SU-DHL-6 (cell line): ENCODE measurements around the gene BMP2K.

Experiments
- CTCF ChIP-seq: fragments of 200-600 bp; sonication (generic); IDR thresholded peaks from one replicate; pipeline ENCODE4 v1.5.1; 2017; ENCODE audit warnings: antibody characterized with exemption, mild to moderate bottlenecking, low read length, moderate library complexity; ENCODE audit not compliant: insufficient read depth, poor library complexity, severe bottlenecking
- EZH2phosphoT487 ChIP-seq: fragments of 200-600 bp; sonication (generic), shearing (Covaris generic); conservative IDR thresholded peaks from 2 replicates; pipeline ENCODE4 v1.6.1; 2018; ENCODE audit warnings: mild to moderate bottlenecking, antibody characterized with exemption, low read length, moderate library complexity, mixed read lengths

DNA sequence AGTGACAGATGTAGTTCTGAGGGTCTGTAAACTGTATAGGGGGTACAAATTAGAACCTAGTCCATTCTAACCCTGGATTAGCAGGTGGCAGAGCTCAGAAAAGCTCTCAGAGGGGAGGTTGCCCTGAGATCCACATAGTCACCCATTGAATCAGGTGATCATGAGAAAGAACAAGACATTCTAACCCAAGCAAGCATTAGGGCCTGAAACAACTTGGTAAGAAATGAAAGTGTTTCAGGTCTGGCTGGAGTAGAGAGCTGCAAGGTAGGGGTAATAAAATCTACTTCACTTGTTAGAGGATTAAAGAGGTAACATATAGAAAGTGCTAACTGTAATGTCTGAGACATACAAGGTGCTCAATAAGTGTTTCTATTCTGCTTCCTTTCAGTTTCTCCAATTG lies 8.8 kb upstream of the BMP2K start:
- TF ChIP-seq CTCF (no peak), EZH2phosphoT487 (no peak)
